Measurements from ENCODE around the gene TPSG1.

DNA sequence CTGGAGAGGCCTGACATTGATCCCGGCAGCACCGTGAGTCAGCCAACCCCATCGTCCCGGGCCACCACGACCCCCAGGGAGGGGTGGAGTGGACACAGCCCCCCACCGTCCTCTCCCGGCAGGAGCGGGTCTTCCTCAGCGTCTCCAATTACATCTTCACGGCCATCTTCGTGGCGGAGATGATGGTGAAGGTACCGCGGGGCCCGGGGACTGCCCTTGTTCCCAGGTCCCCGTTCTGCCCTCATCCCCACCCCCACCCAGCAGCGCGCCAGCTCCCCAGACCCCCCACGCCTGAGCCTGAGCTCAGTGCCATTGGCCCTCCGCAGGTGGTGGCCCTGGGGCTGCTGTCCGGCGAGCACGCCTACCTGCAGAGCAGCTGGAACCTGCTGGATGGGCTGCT lies 14.6 kb downstream of the TPSG1 start:
- TF ChIP-seq, protein P1, sequence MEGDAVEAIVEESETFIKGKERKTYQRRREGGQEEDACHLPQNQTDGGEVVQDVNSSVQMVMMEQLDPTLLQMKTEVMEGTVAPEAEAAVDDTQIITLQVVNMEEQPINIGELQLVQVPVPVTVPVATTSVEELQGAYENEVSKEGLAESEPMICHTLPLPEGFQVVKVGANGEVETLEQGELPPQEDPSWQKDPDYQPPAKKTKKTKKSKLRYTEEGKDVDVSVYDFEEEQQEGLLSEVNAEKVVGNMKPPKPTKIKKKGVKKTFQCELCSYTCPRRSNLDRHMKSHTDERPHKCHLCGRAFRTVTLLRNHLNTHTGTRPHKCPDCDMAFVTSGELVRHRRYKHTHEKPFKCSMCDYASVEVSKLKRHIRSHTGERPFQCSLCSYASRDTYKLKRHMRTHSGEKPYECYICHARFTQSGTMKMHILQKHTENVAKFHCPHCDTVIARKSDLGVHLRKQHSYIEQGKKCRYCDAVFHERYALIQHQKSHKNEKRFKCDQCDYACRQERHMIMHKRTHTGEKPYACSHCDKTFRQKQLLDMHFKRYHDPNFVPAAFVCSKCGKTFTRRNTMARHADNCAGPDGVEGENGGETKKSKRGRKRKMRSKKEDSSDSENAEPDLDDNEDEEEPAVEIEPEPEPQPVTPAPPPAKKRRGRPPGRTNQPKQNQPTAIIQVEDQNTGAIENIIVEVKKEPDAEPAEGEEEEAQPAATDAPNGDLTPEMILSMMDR (IDR thresholded peaks at IDR 0.05), result no peak
- TF ChIP-seq POLR2A (IDR thresholded peaks at IDR 0.05), result no peak
